Stimulated activated CD4-positive, alpha-beta T cell treated with anti-CD3 and anti-CD28 coated beads, TNF-alpha, amount 100 ng/mL, for 24 hours (primary cell): ENCODE data around the gene SAMD8.
"Not testable (repeated sequence)": the region's sequence is repeated elsewhere in the genome, so short reads cannot be mapped to it uniquely, and the experiment has no call there.

ENCODE experiments used
- DNase-seq, 3 experiments: peaks; one replicate each; pipeline ENCODE4 v3.0.0-alpha.2; 2020; ENCODE audit warnings: low read depth in 3 of 3

SAMD8 gene

GRCh38 chr10:75191821-75192568, 80.5 kb downstream of the SAMD8 start:
- DNase-seq = no peak

- DNase-seq = not testable (repeated sequence)
These were observed 83.2 kb downstream of the SAMD8 start for GRCh38 chr10:75194625-75195024.

GRCh38 chr10:75195035-75195763, 83.7 kb downstream of the SAMD8 start:
- DNase-seq = no peak

- no peak for DNase-seq
These were observed 85.6 kb downstream of the SAMD8 start for GRCh38 chr10:75197066-75197465.

GRCh38 chr10:75197906-75198305, 86.5 kb downstream of the SAMD8 start:
- no peak for DNase-seq

- DNase-seq = not testable (repeated sequence)
These were observed 88.5 kb downstream of the SAMD8 start for GRCh38 chr10:75199949-75200348.

- no peak for DNase-seq
These were observed 90.4 kb downstream of the SAMD8 start for GRCh38 chr10:75201793-75202307.

- DNase-seq = no peak
These were observed 91.0 kb downstream of the SAMD8 start for GRCh38 chr10:75202321-75203045.

GRCh38 chr10:75203046-75203620, 91.7 kb downstream of the SAMD8 start:
- not testable (repeated sequence) for DNase-seq

GRCh38 chr10:75203724-75204123, 92.3 kb downstream of the SAMD8 start:
- no peak for DNase-seq

GRCh38 chr10:75205908-75206307, 94.5 kb downstream of the SAMD8 start:
- no peak for DNase-seq

- not testable (repeated sequence) for DNase-seq
These were observed 95.2 kb downstream of the SAMD8 start for GRCh38 chr10:75206638-75207037.

GRCh38 chr10:75207079-75207856, 95.8 kb downstream of the SAMD8 start:
- no peak for DNase-seq

- no peak for DNase-seq
These were observed 96.3 kb downstream of the SAMD8 start for GRCh38 chr10:75207857-75208144.

- no peak for DNase-seq
These were observed 96.7 kb downstream of the SAMD8 start for GRCh38 chr10:75208181-75208580.

- no peak for DNase-seq
These were observed 97.8 kb downstream of the SAMD8 start for GRCh38 chr10:75209086-75209920.

GRCh38 chr10:75209921-75210281, 98.4 kb downstream of the SAMD8 start:
- DNase-seq = peak; percentile 44 to 73 (median 50)

- DNase-seq = peak; percentile 87 to 91 (median 90)
These were observed 99.0 kb downstream of the SAMD8 start, which contains the start of gene VDAC2 for GRCh38 chr10:75210282-75211006. Gene VDAC2, plus strand, starts transcription at chr10:75210796. Its CDS starts 363 bp downstream, at chr10:75211159.

- peak in 1 of 3 experiments; percentile 14 for DNase-seq
These were observed 99.7 kb downstream of the SAMD8 start for GRCh38 chr10:75211007-75211691.
